ENCODE data around the gene HACD3.

DNA sequence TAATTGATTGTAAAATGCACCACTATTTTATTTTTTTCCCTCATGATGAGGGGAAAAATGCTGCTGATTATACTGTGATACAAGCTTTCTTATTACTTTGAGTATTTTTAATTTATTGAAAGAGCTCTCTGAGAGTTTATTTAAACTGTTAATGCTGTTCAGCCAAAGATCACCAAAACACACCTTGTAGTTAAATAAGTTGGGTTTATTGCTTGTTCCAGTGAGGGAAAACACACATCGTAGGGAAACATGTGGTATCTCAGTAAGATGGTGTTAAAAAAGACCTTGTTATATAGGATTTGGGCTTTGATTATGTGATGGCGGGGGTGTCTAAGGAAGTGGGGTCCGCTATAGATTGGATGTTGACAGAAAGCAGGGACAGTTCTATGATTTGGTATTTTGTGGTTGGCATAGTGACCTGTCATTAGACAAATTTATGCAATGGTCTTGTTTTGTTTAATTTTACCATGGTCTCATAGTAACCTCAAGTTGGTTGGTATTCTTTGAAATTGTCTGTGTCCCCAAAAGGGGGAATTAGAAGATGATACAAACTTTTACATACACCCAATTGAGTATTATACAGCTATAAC lies 11.1 kb downstream of the HACD3 start:
- TF ChIP-seq BHLHE40 (IDR thresholded peaks at IDR 0.05; ENCODE audit: borderline replicate concordance) (no peak), SUZ12 (IDR thresholded peaks at IDR 0.05) (no peak), FOXM1 (IDR thresholded peaks at IDR 0.05; ENCODE audit: borderline replicate concordance) (no peak), ELF4 (IDR thresholded peaks at IDR 0.05) (no peak), HDGF (IDR thresholded peaks at IDR 0.05; ENCODE audit: borderline replicate concordance) (no peak), ARNT (IDR thresholded peaks at IDR 0.05) (no peak)
